Right ventricle myocardium inferior (tissue), 1 donor: ENCODE measurements around the gene SPTAN1. TPM values are rescaled to one million over a fixed set of nuclear protein-coding genes. Genes with fewer than 3 reads are reported as not detected.

Experiments used
- total RNA-seq: library from RNA; stranded (reverse); fragmentation: NEBNext Ultra II Directional; extraction: Animal tissue kit (Norgen Biotek cat#: 25700); gene quantifications from one replicate; pipeline ENCODE4 v1.2.1, GENCODE V29; 2021
- donor health status: DM: no; HTN: yes; CAD: no; lungs with severe emphysema.

Gene SPTAN1
- total RNA-seq, 1 donor from 2014 or later: 247 TPM

Other genes with a start within 250 kb of the SPTAN1 start
- gene TRUB2, start 230.1 kb upstream of the SPTAN1 start, total RNA-seq: 37.4 TPM
- gene COQ4, start 229.7 kb upstream of the SPTAN1 start, total RNA-seq: 29.1 TPM
- 19.2 TPM for gene SLC27A4, start 212.1 kb upstream of the SPTAN1 start, total RNA-seq
- gene URM1, start 181.2 kb upstream of the SPTAN1 start, total RNA-seq: 52.9 TPM
- 7.8 TPM for gene CERCAM, start 131.7 kb upstream of the SPTAN1 start, total RNA-seq
- 10.8 TPM for gene ODF2, start 96.6 kb upstream of the SPTAN1 start, total RNA-seq
- gene GLE1, start 47.9 kb upstream of the SPTAN1 start, total RNA-seq: 19.5 TPM
- 40.1 TPM for gene DYNC2I2, start 104.3 kb downstream of the SPTAN1 start, total RNA-seq
- 175 TPM for gene SET, start 136.6 kb downstream of the SPTAN1 start, total RNA-seq
- 8.5 TPM for gene PKN3, start 149.9 kb downstream of the SPTAN1 start, total RNA-seq
- 6.4 TPM for gene ZDHHC12, start 171.5 kb downstream of the SPTAN1 start, total RNA-seq
- gene ZER1, start 219.3 kb downstream of the SPTAN1 start, total RNA-seq: 51.5 TPM
- gene TBC1D13, start 234.7 kb downstream of the SPTAN1 start, total RNA-seq: 16.6 TPM